ENCODE data around the gene RAC2. TPM values are rescaled to one million over a fixed set of nuclear protein-coding genes. Genes with fewer than 3 reads are reported as not detected.
A peak's percentile ranks its signal among the peaks of the same experiment; 100 is the strongest.

Gene RAC2
- total and polyA plus RNA-seq, 5 donors from 2014 or later, result 537 to 1,162 (median 922) TPM

- peak overlapping the region; percentile 34 for H3K4me3 ChIP-seq (ENCODE audit: low read depth, low read length)
- peak; percentile 86 to 95 (median 89) for DNase-seq
- Mint-ChIP-seq H3K36me3 (peaks cover 60% of the 10 kb centered on the region), H3K27me3 (no peaks in the 10 kb centered on the region), H3K4me1 (peaks cover 10 to 92% (median 50%) of the 10 kb centered on the region in 4 donors), H3K27ac (peak overlapping the region; percentile 98 to 100 (median 99)), H3K4me3 (peak overlapping the region; percentile 83 to 97 (median 86)), H3K9me3 (peaks cover 0 to 1% (median 0%) of the 10 kb centered on the region in 7 donors)
- peaks cover 63% of the 10 kb centered on the region for H3K36me3 ChIP-seq (ENCODE audit: control insufficient read depth, insufficient read depth, low read length)
- peak overlapping the region; percentile 97 for H3K27ac ChIP-seq (ENCODE audit: insufficient read depth, low read length, poor library complexity, severe bottlenecking)
- H3K9me3 ChIP-seq (ENCODE audit: control insufficient read depth in 2 of 2, low read length in 2 of 2), result no peaks in the 10 kb centered on the region
- H3K4me1 ChIP-seq (ENCODE audit: control insufficient read depth, insufficient read depth, low read length, poor library complexity, severe bottlenecking), result peaks cover 97% of the 10 kb centered on the region
- no peaks in the 10 kb centered on the region for H3K27me3 ChIP-seq (ENCODE audit: control insufficient read depth, insufficient read depth, low read length)
- ATAC-seq (ENCODE audit: low read depth in 2 of 2), result peak; percentile 85 to 86
Measured at GRCh38 chr22:37229805-37230672, 14.0 kb downstream of the RAC2 start.

GRCh38 chr22:37229012-37229804, 14.9 kb downstream of the RAC2 start:
- Histone ChIP-seq H3K27me3 (ENCODE audit: control insufficient read depth, insufficient read depth, low read length) (no peaks in the 10 kb centered on the region), H3K4me3 (ENCODE audit: low read depth, low read length) (peak overlapping the region; percentile 24), H3K36me3 (ENCODE audit: control insufficient read depth, insufficient read depth, low read length) (peaks cover 64% of the 10 kb centered on the region), H3K4me1 (ENCODE audit: control insufficient read depth, insufficient read depth, low read length, poor library complexity, severe bottlenecking) (peaks cover 97% of the 10 kb centered on the region), H3K27ac (ENCODE audit: insufficient read depth, low read length, poor library complexity, severe bottlenecking) (peak overlapping the region; percentile 97), H3K9me3 (ENCODE audit: control insufficient read depth in 2 of 2, low read length in 2 of 2) (no peaks in the 10 kb centered on the region)
- Mint-ChIP-seq H3K4me1 (peaks cover 10 to 92% (median 51%) of the 10 kb centered on the region in 4 donors), H3K36me3 (peaks cover 62% of the 10 kb centered on the region), H3K27ac (peak overlapping the region; percentile 98 to 100 (median 99)), H3K4me3 (peak overlapping the region; percentile 83 to 97 (median 86)), H3K27me3 (no peaks in the 10 kb centered on the region), H3K9me3 (peaks cover 0 to 1% (median 0%) of the 10 kb centered on the region in 7 donors)
- ATAC-seq (ENCODE audit: low read depth in 2 of 2) (peak; percentile 14 to 41), DNase-seq (peak; percentile 27 to 83 (median 46))

GRCh38 chr22:37228106-37229011, 15.7 kb downstream of the RAC2 start:
- H3K36me3 Mint-ChIP-seq, result peaks cover 67% of the 10 kb centered on the region
- peak; percentile 44 to 87 (median 45) for DNase-seq
- H3K4me3 ChIP-seq (ENCODE audit: low read depth, low read length), result peak overlapping the region; percentile 24

GRCh38 chr22:37226514-37226913, 17.6 kb downstream of the RAC2 start:
- H3K27ac Mint-ChIP-seq, result peak overlapping the region; percentile 90 to 92 (median 91)
- ATAC-seq (ENCODE audit: low read depth in 2 of 2) (no peak), DNase-seq (no peak)
- no peaks in the 10 kb centered on the region for H3K9me3 ChIP-seq (ENCODE audit: control insufficient read depth in 2 of 2, low read length in 2 of 2)
- peak overlapping the region; percentile 87 for H3K27ac ChIP-seq (ENCODE audit: insufficient read depth, low read length, poor library complexity, severe bottlenecking)
- H3K27me3 Mint-ChIP-seq, result no peaks in the 10 kb centered on the region
- peaks cover 43% of the 10 kb centered on the region for H3K36me3 ChIP-seq (ENCODE audit: control insufficient read depth, insufficient read depth, low read length)
- H3K4me1 Mint-ChIP-seq, result peaks cover 8 to 90% (median 68%) of the 10 kb centered on the region in 4 donors
- H3K36me3 Mint-ChIP-seq, result peaks cover 56% of the 10 kb centered on the region
- H3K4me1 ChIP-seq (ENCODE audit: control insufficient read depth, insufficient read depth, low read length, poor library complexity, severe bottlenecking), result peaks cover 94% of the 10 kb centered on the region
- no peaks in the 10 kb centered on the region for H3K27me3 ChIP-seq (ENCODE audit: control insufficient read depth, insufficient read depth, low read length)
- H3K4me3 ChIP-seq (ENCODE audit: low read depth, low read length), result no peak overlapping the region
- peak overlapping the region; percentile 38 to 81 (median 62) for H3K4me3 Mint-ChIP-seq
- H3K9me3 Mint-ChIP-seq, result peaks cover 0 to 1% (median 0%) of the 10 kb centered on the region in 7 donors

More at GRCh38 chr22:37228106-37229011, 15.7 kb downstream of the RAC2 start:
- no peaks in the 10 kb centered on the region for H3K27me3 Mint-ChIP-seq
- H3K4me3 Mint-ChIP-seq, result peak overlapping the region; percentile 83 to 97 (median 86)
- Histone ChIP-seq H3K27ac (ENCODE audit: insufficient read depth, low read length, poor library complexity, severe bottlenecking) (peak overlapping the region; percentile 97), H3K36me3 (ENCODE audit: control insufficient read depth, insufficient read depth, low read length) (peaks cover 60% of the 10 kb centered on the region), H3K9me3 (ENCODE audit: control insufficient read depth in 2 of 2, low read length in 2 of 2) (no peaks in the 10 kb centered on the region), H3K4me1 (ENCODE audit: control insufficient read depth, insufficient read depth, low read length, poor library complexity, severe bottlenecking) (peaks cover 97% of the 10 kb centered on the region), H3K27me3 (ENCODE audit: control insufficient read depth, insufficient read depth, low read length) (no peaks in the 10 kb centered on the region)
- H3K4me1 Mint-ChIP-seq, result peaks cover 10 to 92% (median 60%) of the 10 kb centered on the region in 4 donors
- H3K9me3 Mint-ChIP-seq, result peaks cover 0 to 1% (median 0%) of the 10 kb centered on the region in 7 donors
- H3K27ac Mint-ChIP-seq, result peak overlapping the region; percentile 98 to 100 (median 99)
- peak; percentile 28 to 34 for ATAC-seq (ENCODE audit: low read depth in 2 of 2)

GRCh38 chr22:37226087-37226486, 18.0 kb downstream of the RAC2 start:
- peaks cover 5 to 90% (median 66%) of the 10 kb centered on the region in 4 donors for H3K4me1 Mint-ChIP-seq
- no peaks in the 10 kb centered on the region for H3K9me3 ChIP-seq (ENCODE audit: control insufficient read depth in 2 of 2, low read length in 2 of 2)
- H3K4me3 Mint-ChIP-seq, result peak overlapping the region; percentile 38 to 81 (median 66)
- H3K4me1 ChIP-seq (ENCODE audit: control insufficient read depth, insufficient read depth, low read length, poor library complexity, severe bottlenecking), result peaks cover 94% of the 10 kb centered on the region
- no peaks in the 10 kb centered on the region for H3K27me3 ChIP-seq (ENCODE audit: control insufficient read depth, insufficient read depth, low read length)
- DNase-seq, result no peak
- H3K9me3 Mint-ChIP-seq, result peaks cover 0 to 1% (median 0%) of the 10 kb centered on the region in 7 donors
- no peaks in the 10 kb centered on the region for H3K27me3 Mint-ChIP-seq
- peak overlapping the region; percentile 90 to 98 (median 91) for H3K27ac Mint-ChIP-seq
- ATAC-seq (ENCODE audit: low read depth in 2 of 2), result no peak
- H3K27ac ChIP-seq (ENCODE audit: insufficient read depth, low read length, poor library complexity, severe bottlenecking), result peak overlapping the region; percentile 87
- H3K36me3 ChIP-seq (ENCODE audit: control insufficient read depth, insufficient read depth, low read length), result peaks cover 40% of the 10 kb centered on the region
- peaks cover 51% of the 10 kb centered on the region for H3K36me3 Mint-ChIP-seq
- H3K4me3 ChIP-seq (ENCODE audit: low read depth, low read length), result no peak overlapping the region

- H3K4me1 ChIP-seq (ENCODE audit: control insufficient read depth, insufficient read depth, low read length, poor library complexity, severe bottlenecking), result peaks cover 94% of the 10 kb centered on the region
- Mint-ChIP-seq H3K4me3 (peak overlapping the region in 3 of 4 donors; percentile 74 to 81 (median 75)), H3K27me3 (no peaks in the 10 kb centered on the region), H3K9me3 (peaks cover 0 to 4% (median 0%) of the 10 kb centered on the region in 7 donors), H3K27ac (peak overlapping the region; percentile 90 to 98 (median 98)), H3K36me3 (peaks cover 49% of the 10 kb centered on the region), H3K4me1 (peaks cover 0 to 90% (median 65%) of the 10 kb centered on the region in 4 donors)
- H3K27ac ChIP-seq (ENCODE audit: insufficient read depth, low read length, poor library complexity, severe bottlenecking), result peak overlapping the region; percentile 87
- H3K27me3 ChIP-seq (ENCODE audit: control insufficient read depth, insufficient read depth, low read length), result no peaks in the 10 kb centered on the region
- DNase-seq, result peak in 1 of 3 donors; percentile 50
- peaks cover 34% of the 10 kb centered on the region for H3K36me3 ChIP-seq (ENCODE audit: control insufficient read depth, insufficient read depth, low read length)
- no peak overlapping the region for H3K4me3 ChIP-seq (ENCODE audit: low read depth, low read length)
- no peaks in the 10 kb centered on the region for H3K9me3 ChIP-seq (ENCODE audit: control insufficient read depth in 2 of 2, low read length in 2 of 2)
- no peak for ATAC-seq (ENCODE audit: low read depth in 2 of 2)
Measured at GRCh38 chr22:37225481-37225880, 18.6 kb downstream of the RAC2 start.

Data from CD4-positive, CD25-positive, alpha-beta regulatory T cell (primary cell).